H1 (cell line): ENCODE measurements around the gene IPO7. TPM values are rescaled to one million over a fixed set of nuclear protein-coding genes. Genes with fewer than 3 reads are reported as not detected.

ENCODE experiments used
- polyA plus RNA-seq, 7 experiments: library from polyadenylated mRNA; depleted of rRNA in 3 of 7; stranded (reverse) in 5 of 7; unstranded in 2 of 7; fragments of >200 nt in 5 of 7; fragments of 200-250 nt in 2 of 7; gene quantifications; 1 replicate in 5 of 7; 2 replicates in 1 of 7; 4 replicates in 1 of 7; pipeline versions ENCODE4 v1.2.1 to v1.2.3, GENCODE V29; 2011 to 2013; ENCODE audit warnings: missing spikeins in 2 of 7, mixed read lengths in 2 of 7
- small RNA-seq: library from polyadenylated mRNA; stranded (forward); fragments of <200 nt; extraction: miRNeasy Mini kit (QIAGEN cat#:217004); gene quantifications from one replicate; pipeline ENCODE3, GENCODE V24; 2013; ENCODE audit not compliant: insufficient read depth
- total RNA-seq: library from RNA; stranded (reverse); fragmentation: NEBNext Ultra II Directional; extraction: Animal tissue kit (Norgen Biotek cat#: 25700); gene quantifications from 2 replicates; pipeline ENCODE4 v1.2.1, GENCODE V29; 2021

IPO7 gene
- total and polyA plus RNA-seq, 2 of the 8 experiments (the other 6 are each of a cell fraction or from before 2014, with no cell fraction given): 45.9 to 259 TPM

Small RNA genes lying within 50 kb of the gene (small RNA-seq; reads per million reads assigned to genes)
- 10.1 reads per million, percentile 82 among the genes with 10 or more reads in this experiment for gene SNORA23

Other genes starting within 250 kb of the IPO7 start
- 65.7 and 69.2 TPM in 2 replicates for gene DENND5A, start 119.3 kb upstream of the IPO7 start, total RNA-seq
- gene DENND5A, start 119.3 kb upstream of the IPO7 start, polyA plus RNA-seq (2011; rRNA removed): 139 and 141 TPM in 2 replicates
- 43.9 and 50.1 TPM in 2 replicates for gene TMEM41B, start 70.1 kb upstream of the IPO7 start, total RNA-seq
- gene TMEM41B, start 70.1 kb upstream of the IPO7 start, polyA plus RNA-seq (2011; rRNA removed): 16.5 and 24.3 TPM in 2 replicates
- gene ZNF143, start 76.4 kb downstream of the IPO7 start, total RNA-seq: 38.9 and 43.0 TPM in 2 replicates
- gene ZNF143, start 76.4 kb downstream of the IPO7 start, polyA plus RNA-seq (2011; rRNA removed): 37.7 and 69.2 TPM in 2 replicates
- 115 and 120 TPM in 2 replicates for gene WEE1, start 189.0 kb downstream of the IPO7 start, total RNA-seq
- 22.6 and 40.8 TPM in 2 replicates for gene WEE1, start 189.0 kb downstream of the IPO7 start, polyA plus RNA-seq (2011; rRNA removed)